Fibroblast of lung (primary cell): ENCODE data around the gene GDPD4.

Source experiments
- CTCF ChIP-seq, 2 donors: IDR thresholded peaks in 1 of 2; conservative IDR thresholded peaks in 1 of 2; 1 replicate in 1 of 2; 2 replicates in 1 of 2; pipeline ENCODE4 v1.5.1; 2011 to 2012; ENCODE audit warnings: low read length in 2 of 2, control low read depth in 1 of 2, inconsistent platforms in 1 of 2, low read depth in 1 of 2, mild to moderate bottlenecking in 1 of 2
- EZH2 ChIP-seq: IDR thresholded peaks from 2 replicates; pipeline ENCODE4 v1.5.1; 2012; ENCODE audit warnings: low read length, control low read depth, mild to moderate bottlenecking; ENCODE audit errors: missing control alignments

- TF ChIP-seq CTCF (conservative IDR thresholded peaks at IDR 0.05 in 1 of 2, IDR thresholded peaks at IDR 0.05 in 1 of 2; ENCODE audit: low read depth in 1 of 2, low read length in 2 of 2) (no peak), EZH2 (no peak)
Measured at GRCh38 chr11:77186302-77186701, 115.2 kb downstream of the GDPD4 start.
